HepG2 (cell line): ENCODE data around the gene GADD45A. TPM values are rescaled to one million over a fixed set of nuclear protein-coding genes. Genes with fewer than 3 reads are reported as not detected.

Experiments used
- ATAC-seq: fragments of 200-7000 bp; cut with Tn5 transposase; 3 replicates; pipeline ENCODE4 v1.9.1; 2020; ENCODE audit warnings: mild to moderate bottlenecking, moderate library complexity
- BruUV-seq: library from RNA; stranded (reverse); fragments of 400-500 nt; replicated peaks from 2 replicates; lab custom pipeline; 2021; lab: Mats Ljungman, UMichigan
- CTCF ChIA-PET: fragments of 300-600 bp; formaldehyde crosslinking; extraction: SDS; loops from one replicate; lab custom pipeline; 2021; ENCODE audit warnings: low total read pairs, inconsistent platforms, low intra/inter-chr PET ratio; lab: Yijun Ruan, JAX
- POLR2A ChIA-PET: fragments of 350-600 bp; sonication (Branson Sonifier 250); formaldehyde crosslinking; loops from one replicate; lab custom pipeline; 2020; ENCODE audit warnings: antibody characterized with exemption, inconsistent platforms; lab: Yijun Ruan, JAX
- DNase-seq: peaks from one replicate; pipeline ENCODE4 v3.0.0-alpha.2; 2015; ENCODE audit warnings: low spot score
- FAIRE-seq: peaks from 3 replicates; lab custom pipeline; 2011; peaks lifted over from hg19 to GRCh38; lab: Jason Lieb, UNC
- H2AFZ ChIP-seq: one replicate; pipeline ENCODE4 v1.6.1; 2011; ENCODE audit warnings: low read length, inconsistent platforms
- H3K27ac ChIP-seq: fragments of 300-600 bp; 3 replicates; pipeline ENCODE4 v1.8.0; 2011; ENCODE audit warnings: mixed run types, mild to moderate bottlenecking, mixed read lengths, low read length, inconsistent platforms; ENCODE audit not compliant: insufficient read depth; ENCODE audit errors: extremely low read length
- H3K27me3 ChIP-seq, 2 experiments: fragments of 200-600 bp in 1 of 2; 2 replicates in 1 of 2; 3 replicates in 1 of 2; pipeline versions ENCODE4 v1.6.0 to v1.8.0; 2011; ENCODE audit warnings: low read length in 2 of 2, mild to moderate bottlenecking in 2 of 2, moderate library complexity in 2 of 2, inconsistent platforms in 1 of 2; ENCODE audit not compliant: insufficient read depth in 2 of 2, control insufficient read depth in 1 of 2
- H3K36me3 ChIP-seq, 2 experiments: fragments of 200-600 bp in 1 of 2; replicated peaks in 1 of 2; 2 replicates in 1 of 2; 3 replicates in 1 of 2; pipeline versions ENCODE4 v1.5.1 to v1.8.0; 2011; ENCODE audit warnings: low read length in 2 of 2, inconsistent platforms in 1 of 2; ENCODE audit not compliant: insufficient read depth in 2 of 2, control insufficient read depth in 1 of 2
- H3K4me1 ChIP-seq: 2 replicates; pipeline ENCODE4 v1.5.1; 2012; ENCODE audit warnings: low read length, inconsistent platforms; ENCODE audit not compliant: insufficient read depth
- H3K4me2 ChIP-seq: 2 replicates; pipeline ENCODE4 v1.6.0; 2011; ENCODE audit warnings: low read depth, low read length, inconsistent platforms
- H3K4me3 ChIP-seq, 3 experiments: fragments of 200-600 bp in 1 of 3; sonication (generic), shearing (Covaris generic) in 1 of 3; replicated peaks in 1 of 3; 2 replicates each; pipeline ENCODE4 v1.5.1; 2011 to 2016; ENCODE audit warnings: low read length in 3 of 3, inconsistent platforms in 2 of 3, low read depth in 2 of 3, mild to moderate bottlenecking in 2 of 3, control low read depth in 1 of 3, mixed read lengths in 1 of 3; ENCODE audit not compliant: insufficient read depth in 1 of 3
- H3K79me2 ChIP-seq: one replicate; pipeline ENCODE4 v1.6.1; 2011; ENCODE audit warnings: low read length, inconsistent platforms; ENCODE audit not compliant: insufficient read depth
- H3K9ac ChIP-seq: 2 replicates; pipeline ENCODE4 v1.6.0; 2011; ENCODE audit warnings: mild to moderate bottlenecking, low read depth, low read length, inconsistent platforms; ENCODE audit not compliant: insufficient read depth
- H3K9me3 ChIP-seq: 2 replicates; pipeline ENCODE4 v1.5.1; 2012; ENCODE audit warnings: mild to moderate bottlenecking, low read length
- H4K20me1 ChIP-seq: 2 replicates; pipeline ENCODE4 v1.6.0; 2011; ENCODE audit warnings: inconsistent platforms, mild to moderate bottlenecking, low read length, moderate library complexity; ENCODE audit not compliant: insufficient read depth
- CEBPZ ChIP-seq: IDR thresholded peaks from 2 replicates; pipeline ENCODE4 v1.6.1; 2012; ENCODE audit warnings: low read length, improper control_type of control experiment
- SUZ12 ChIP-seq: fragments of 150-350 bp; IDR thresholded peaks from 2 replicates; pipeline ENCODE4 v1.6.1; 2014; ENCODE audit warnings: low read depth, low read length
- WGBS: methylation state at CpG from one replicate; pipeline ENCODE4 v1.1.6; 2017; ENCODE audit warnings: low lambda C conversion rate; 5-methylcytosine and 5-hydroxymethylcytosine counted together
- in situ Hi-C: cut with HindIII; loops from 2 replicates; pipeline ENCODE4 v1.10.0; 2017; ENCODE audit warnings: low pct_unique_long_range_greater_than_20kb; ENCODE audit not compliant: extremely low pct_ligation_motif_present
- intact Hi-C: fragments of 100-400 bp; cut with micrococcal nuclease; formaldehyde crosslinking; loops from one replicate; pipeline ENCODE4 v1.10.0; 2022; ENCODE audit not compliant: unreplicated experiment
- polyA plus RNA-seq, 8 experiments: library from polyadenylated mRNA; depleted of rRNA in 3 of 8; stranded (reverse) in 7 of 8; unstranded in 1 of 8; fragments of >200 nt; fragmentation: Illumina TruSeq in 4 of 8; extraction: Trizol in 4 of 8; gene quantifications; 2 replicates each; pipeline versions ENCODE4 v1.2.1 to v1.2.3, GENCODE V29; 2011 to 2016; ENCODE audit warnings: low read depth in 4 of 8, missing spikeins in 1 of 8, mixed read lengths in 1 of 8; ENCODE audit not compliant: insufficient read depth in 1 of 8
- total RNA-seq, 5 experiments: library from RNA; depleted of rRNA; stranded (reverse); fragments of >200 nt; fragmentation: Illumina TruSeq; extraction: Trizol; gene quantifications; 2 replicates each; pipeline ENCODE4 v1.2.3, GENCODE V29; 2016; ENCODE audit warnings: low read depth in 1 of 5
- TF ChIP-seq, protein P1 (sequence below): sonication (generic); formaldehyde crosslinking; IDR thresholded peaks from 2 replicates; pipeline ENCODE4 v1.5.0; 2020; ENCODE audit warnings: missing genetic modification reagents, mild to moderate bottlenecking, borderline replicate concordance

GADD45A gene
- total and polyA plus RNA-seq, 2 of the 13 experiments (the other 11 are each of a cell fraction or from before 2014, with no cell fraction given) = 33.2 to 46.2 TPM

GRCh38 chr1:67648582-67649326 is 36.2 kb upstream of the GADD45A start:
- ATAC-seq (no peak; the same call in 2 of the 3 replicates), FAIRE-seq (no peak), DNase-seq (no peak)
- no peak overlapping the region for H2AFZ ChIP-seq
- BruUV-seq = no TSS peak
- no peaks in the 10 kb centered on the region for H3K36me3 ChIP-seq
- H3K4me1 ChIP-seq = peaks cover 41% of the 10 kb centered on the region
- TF ChIP-seq SUZ12 (no peak), CEBPZ (no peak)
- TF ChIP-seq, protein P1, sequence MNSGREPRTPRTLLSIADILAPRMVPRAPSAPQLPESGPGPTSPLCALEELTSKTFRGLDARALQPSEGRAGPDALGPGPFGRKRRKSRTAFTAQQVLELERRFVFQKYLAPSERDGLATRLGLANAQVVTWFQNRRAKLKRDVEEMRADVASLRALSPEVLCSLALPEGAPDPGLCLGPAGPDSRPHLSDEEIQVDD (CRISPR knock-in tag) = no peak
- ChIA-PET CTCF (no interaction called here), POLR2A (no interaction called here)
- in situ Hi-C loops (no loop called here), intact Hi-C loops (loop anchor here (5.0 kb wide), 2 partner anchors 34 to 111 kb away; no protein-coding TSS in a partner anchor)
- no peaks in the 10 kb centered on the region for H3K9me3 ChIP-seq
- H3K4me3 ChIP-seq = no peak overlapping the region
- H3K4me2 ChIP-seq = no peak overlapping the region
- no peaks in the 10 kb centered on the region for H3K27me3 ChIP-seq
- no peak overlapping the region for H3K27ac ChIP-seq
- no peak overlapping the region for H3K9ac ChIP-seq
- H3K79me2 ChIP-seq = no peaks in the 10 kb centered on the region
- 33% methylated on average over 6 of the region's 6 CpGs for WGBS
- no peaks in the 10 kb centered on the region for H4K20me1 ChIP-seq
